HG02610 (cell line): ENCODE data around the gene HMGCLL1.

ENCODE experiments used
- ATAC-seq: cut with Tn5 transposase; IDR thresholded peaks from one replicate; pipeline ENCODE4 v1.9.1; 2021; ENCODE audit warnings: mild to moderate bottlenecking, moderate library complexity; ENCODE audit not compliant: unreplicated experiment

The HMGCLL1 gene

DNA sequence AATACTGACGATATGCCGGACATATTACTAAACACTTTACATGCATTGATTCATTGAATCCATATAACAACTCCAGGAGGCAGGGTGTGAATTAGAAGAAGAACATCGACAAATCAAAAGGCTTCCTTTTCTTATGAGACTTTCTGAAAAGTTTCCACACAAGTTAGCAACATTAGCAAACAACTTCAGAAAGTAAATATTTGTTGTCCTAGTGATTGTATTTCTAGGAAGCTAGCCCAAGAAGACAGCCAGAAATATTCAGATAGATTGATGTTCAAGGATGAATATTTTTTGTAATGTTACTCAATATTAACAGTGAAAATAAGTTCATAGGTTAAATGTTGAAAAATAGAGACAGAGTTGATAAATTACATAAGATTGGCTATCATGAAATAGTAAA is 131.1 kb downstream of the HMGCLL1 start:
- no peak for ATAC-seq

DNA sequence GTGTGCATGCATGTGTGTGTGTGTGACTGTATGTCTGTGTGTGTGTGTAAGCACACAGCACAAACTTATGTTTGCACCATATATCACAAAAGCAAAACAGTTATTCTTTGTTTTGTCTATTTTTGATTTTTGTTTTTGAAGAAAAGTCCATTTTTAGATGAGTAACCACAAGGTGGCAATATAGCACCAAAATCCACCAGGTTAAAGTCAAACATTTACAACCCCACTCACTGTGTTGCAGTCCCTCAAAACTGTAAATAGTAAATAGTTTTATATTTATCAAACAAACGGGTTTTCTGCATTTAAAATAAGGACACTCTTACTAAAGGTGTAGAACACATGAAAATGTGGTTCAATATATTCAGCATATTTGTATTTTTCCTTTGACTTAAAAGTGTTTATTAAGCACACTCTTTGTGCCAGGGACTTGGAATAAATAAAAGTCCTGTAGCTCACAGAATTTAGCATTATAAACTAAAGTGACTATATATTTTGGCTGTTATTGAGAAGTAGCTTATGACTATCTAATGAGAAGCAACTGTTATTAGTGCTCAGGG is 133.3 kb downstream of the HMGCLL1 start:
- no peak for ATAC-seq

DNA sequence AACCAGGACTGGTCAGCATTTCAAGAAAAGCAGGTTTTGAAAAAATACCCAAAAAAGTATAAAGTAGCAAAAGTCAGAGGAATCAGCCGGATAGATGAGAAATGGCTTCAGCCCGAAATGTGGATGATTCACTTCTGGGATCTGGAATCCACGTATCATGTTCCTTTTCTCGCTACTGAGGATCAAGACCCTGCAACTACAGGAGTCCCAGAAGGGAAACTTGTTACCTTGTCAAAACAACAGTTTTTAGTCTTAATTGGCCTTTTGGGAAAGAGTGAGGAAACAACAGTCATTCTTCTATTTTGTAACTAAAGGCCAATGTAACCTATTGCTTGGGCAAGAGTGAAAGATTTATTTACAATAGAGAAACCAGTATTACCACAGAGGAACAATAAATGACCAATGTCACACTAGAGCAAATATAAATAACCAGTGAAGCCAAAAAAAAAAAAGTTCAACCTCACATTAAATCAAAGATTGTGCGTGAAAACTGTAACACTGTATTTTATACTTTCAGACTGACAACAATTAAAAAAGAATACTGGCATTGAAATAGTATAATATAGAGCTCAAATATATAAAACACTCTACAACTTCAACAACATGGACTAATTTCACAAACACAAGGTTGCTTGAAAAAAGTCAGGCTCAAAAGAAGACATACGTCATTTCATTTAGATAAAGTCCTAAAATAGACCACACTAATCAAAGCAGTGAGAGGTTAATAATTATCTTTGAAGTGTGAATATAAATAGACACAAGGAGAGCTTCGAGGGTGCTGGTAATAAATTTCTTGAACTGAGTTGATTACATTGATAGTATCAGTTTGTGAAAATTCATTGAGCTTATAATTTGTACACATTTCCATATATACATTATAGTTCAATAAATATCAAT is 135.5 kb downstream of the HMGCLL1 start:
- no peak for ATAC-seq

DNA sequence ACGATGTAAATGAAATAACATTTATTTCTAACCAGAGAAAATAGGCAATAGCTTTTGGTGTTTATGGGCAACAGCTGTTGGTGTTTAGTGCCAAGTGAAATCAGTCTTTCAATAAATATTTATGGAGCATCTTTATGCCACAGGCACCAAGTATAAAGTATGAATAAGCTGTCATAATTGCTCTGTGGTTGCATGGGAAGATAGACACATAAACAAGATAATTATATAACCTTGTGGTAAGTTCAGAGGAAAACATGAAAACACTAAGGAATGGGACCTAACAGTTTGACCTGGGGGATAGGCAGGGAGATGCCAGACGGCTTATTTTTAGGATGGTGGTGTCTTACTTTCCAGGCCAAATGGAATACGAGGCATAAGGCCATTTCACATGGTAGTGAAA is 140.8 kb downstream of the HMGCLL1 start:
- no peak for ATAC-seq

DNA sequence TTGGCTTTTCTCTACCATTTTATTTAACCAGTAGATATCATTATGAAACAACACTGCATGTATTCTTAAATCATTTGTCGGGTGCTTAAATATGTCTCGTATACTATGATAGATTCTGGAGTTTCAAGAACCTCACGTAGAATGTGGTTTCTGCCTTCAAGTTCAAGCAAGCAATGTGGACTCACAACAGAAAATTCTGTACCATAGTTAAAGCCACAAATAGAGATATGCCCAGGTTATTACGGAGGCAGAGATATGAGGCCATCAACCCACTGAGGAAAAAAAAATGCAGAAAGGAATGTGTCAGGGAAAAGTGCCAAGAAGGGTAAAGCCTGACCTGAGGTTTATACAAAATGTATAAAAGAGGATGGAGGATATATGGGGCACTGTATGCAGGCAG is 141.9 kb downstream of the HMGCLL1 start:
- no peak for ATAC-seq

DNA sequence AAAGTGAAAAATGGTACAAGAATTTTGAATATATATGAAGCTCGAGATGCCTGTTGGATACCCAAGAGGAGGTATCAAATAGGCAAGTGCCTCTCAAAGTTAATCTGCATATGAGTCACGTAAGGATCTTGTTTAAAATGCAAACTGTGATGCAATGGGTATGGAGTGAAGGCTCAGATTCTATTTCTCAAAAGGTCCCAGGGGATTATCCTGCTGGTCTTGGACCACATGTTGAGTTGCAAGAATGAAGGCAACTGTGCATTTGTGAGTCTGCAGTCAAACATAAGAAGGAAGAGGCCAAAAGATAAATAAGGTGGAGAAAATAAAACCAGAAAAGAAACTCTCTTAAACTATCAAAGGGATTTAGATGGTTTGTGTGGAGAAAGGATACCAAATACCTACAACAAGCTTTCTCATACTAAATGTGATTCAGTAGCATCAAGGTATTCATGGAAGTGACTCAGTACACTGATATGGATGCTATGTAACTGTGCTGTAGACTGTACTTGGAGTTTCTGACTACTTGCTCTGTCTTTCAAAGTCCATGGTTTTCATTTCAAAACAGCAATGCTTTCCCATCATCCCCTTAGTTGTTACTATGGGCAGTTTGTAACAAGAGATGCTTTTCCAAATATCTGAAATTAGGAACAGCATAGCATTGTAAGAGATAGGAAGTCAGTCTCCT is 145.4 kb downstream of the HMGCLL1 start:
- ATAC-seq, result no peak

DNA sequence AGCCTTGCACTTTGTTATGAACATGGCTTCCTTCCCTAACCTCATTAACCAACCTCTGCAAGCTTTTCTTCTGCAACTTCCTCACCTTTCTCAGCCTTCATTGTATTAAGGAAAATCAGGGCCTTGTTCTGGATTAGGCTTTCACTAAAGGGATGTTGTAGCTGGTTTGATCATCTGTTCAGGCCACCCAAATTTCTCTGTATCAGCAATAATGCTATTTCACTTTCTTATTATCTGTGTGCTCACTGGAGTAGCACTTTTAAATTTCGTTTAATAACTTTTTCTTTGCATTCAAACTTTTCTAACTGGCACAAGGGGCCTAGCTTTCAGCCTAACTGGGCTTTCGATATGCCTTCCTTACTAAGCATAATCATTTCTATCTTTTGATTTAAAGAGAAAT is 155.1 kb downstream of the HMGCLL1 start:
- ATAC-seq, result no peak

DNA sequence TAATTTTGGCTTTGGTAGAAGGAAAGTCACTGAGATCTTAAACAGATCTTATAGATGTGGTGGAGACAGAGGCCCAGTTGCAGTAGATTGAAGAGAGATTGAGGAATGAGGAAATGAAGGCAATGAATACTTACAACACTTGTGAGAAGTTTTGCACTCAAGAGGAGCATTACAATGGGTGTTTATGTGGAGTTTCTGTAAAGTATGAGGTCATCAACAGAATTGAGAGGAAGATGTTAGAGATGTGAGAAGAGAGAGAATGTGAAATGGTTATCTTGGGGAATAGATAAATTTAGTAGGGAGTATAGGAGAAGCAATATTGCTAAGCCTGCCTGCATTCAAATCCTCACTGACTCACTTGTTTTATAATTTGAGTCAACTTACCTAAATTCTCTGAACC is 168.3 kb downstream of the HMGCLL1 start:
- ATAC-seq, result no peak

DNA sequence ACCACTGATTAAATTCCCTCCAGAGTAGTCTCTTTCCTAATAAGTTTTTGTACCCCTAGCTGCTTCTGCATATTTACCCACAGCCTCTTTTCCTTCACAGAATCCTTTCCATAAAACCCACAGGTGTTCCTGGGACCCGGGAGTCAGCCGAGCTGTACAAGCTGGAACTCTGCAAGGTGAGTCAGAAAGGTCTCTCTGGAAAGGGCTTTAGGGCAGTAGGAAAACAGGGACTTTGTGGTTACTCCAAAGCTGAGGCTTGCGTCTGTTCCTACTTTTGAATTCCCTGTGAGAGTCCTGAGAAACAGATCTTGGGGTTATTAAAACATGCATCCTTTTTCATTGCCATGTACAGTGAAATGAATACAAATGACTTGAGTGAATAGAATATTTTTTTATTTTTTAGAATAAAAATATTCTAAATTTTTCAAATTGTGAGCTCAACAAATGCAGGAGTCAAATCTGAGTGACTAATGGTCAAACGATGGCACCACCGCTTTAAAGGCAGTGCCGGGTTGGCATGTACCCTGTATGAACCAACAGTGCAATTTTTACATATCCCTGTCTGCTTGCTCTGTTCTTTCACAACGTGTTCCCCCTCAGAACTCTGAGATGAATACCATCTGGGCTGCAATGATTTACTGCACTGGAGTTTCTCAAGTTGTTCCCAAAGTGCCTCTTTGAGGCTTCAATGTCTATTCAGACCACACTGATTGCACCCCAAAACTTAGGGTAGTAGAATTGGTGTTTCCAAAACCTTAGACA is 173.3 kb downstream of the HMGCLL1 start:
- ATAC-seq, result no peak

DNA sequence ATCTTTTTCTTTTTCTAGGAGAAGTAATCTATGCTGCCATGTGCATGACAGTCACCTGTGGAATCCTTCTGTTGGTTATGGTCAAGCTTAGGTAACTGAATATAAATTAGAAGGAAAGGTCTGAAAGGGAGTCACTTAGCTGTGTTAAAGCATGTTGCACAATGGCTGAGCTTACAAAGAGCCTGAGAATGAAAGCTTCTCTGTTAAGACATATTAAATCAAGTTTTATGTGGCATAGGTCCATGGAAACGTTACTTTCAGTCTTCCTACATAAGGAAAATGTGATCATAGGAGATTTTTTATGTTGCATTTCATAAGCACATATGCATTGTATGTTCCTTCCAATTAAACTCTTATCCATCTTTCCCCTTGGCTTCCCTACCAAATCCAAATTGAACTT is 179.6 kb downstream of the HMGCLL1 start:
- no peak for ATAC-seq

DNA sequence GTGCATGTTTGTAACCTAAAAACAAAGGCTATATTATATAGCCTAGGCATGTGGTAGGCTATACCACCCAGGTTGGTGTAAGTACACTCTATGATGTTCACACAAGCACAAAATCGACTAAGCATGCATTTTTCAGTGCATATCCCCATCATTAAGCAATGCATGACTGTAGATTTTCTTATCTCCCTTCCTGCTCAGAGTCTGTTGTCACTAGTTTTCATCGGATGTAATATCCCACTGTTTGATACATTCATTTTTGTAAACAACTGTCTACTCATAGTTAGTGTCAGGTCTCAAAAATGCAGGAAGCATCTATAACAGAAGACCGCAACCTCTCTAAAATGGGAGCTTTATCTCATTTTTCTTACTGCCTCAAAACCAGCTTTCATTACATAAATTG is 181.0 kb downstream of the HMGCLL1 start:
- no peak for ATAC-seq

DNA sequence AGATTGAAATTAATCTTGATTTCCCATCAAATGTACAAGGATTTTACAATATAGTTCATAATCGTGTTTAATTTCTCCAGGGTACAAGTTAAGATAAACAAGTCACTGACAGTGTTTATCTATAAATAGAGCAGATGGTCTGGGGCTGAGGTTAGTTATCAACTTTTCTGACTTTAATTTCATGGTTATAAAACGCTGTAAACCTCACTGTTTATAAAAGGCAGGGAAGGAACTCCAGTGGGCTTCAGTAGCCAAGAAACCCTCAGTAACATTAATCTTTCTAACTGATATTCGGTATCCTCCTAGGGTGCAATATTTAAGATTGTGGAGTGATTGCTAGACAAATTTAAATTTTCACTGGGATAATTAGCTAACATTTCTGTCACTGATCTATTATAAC is 183.1 kb downstream of the HMGCLL1 start:
- no peak for ATAC-seq

DNA sequence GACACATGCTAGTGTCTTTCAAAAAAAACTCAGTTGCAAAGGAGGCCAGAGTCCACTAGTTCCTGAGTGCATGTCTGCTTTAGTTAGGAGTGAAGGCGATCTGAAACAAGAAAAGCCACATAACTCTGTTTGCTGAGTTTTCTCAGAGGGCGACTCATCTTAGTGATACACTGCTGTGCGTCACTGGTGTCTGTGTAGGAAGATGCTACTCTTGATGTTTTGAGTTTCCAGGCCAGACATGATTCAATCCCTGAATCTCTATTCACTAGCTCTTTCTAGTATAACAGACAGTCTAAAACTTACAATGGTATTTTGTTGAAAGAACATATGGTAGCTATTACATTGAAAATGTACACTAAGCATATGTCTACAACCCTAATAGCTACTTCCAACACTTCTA is 190.8 kb downstream of the HMGCLL1 start:
- ATAC-seq, result no peak
